Measurements from ENCODE around the gene SLC2A13.
A peak's percentile ranks its signal among the peaks of the same experiment; 100 is the strongest.
"Not testable (repeated sequence)": the region's sequence is repeated elsewhere in the genome, so short reads cannot be mapped to it uniquely, and the experiment has no call there.

The SLC2A13 gene

DNA sequence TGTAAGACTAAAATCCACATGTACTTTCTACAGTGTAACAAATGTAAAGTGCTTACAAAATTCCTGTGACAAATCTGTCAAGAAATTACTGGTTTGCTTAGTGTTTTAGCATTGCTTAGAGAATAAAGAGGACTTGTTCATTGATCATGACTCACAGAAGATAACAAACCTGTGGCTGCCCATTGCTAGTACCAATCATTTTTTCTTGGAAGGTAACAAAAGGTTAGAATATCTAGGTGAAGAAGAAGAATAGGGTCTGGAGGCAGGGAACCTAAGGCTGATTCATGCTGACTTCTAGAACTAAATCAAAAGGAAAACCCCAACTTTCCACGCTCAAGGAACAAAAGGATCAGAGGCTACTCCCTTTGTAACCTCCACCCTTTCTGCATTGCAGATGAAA, 253.5 kb downstream of the SLC2A13 start:
- TF ChIP-seq, protein P1, sequence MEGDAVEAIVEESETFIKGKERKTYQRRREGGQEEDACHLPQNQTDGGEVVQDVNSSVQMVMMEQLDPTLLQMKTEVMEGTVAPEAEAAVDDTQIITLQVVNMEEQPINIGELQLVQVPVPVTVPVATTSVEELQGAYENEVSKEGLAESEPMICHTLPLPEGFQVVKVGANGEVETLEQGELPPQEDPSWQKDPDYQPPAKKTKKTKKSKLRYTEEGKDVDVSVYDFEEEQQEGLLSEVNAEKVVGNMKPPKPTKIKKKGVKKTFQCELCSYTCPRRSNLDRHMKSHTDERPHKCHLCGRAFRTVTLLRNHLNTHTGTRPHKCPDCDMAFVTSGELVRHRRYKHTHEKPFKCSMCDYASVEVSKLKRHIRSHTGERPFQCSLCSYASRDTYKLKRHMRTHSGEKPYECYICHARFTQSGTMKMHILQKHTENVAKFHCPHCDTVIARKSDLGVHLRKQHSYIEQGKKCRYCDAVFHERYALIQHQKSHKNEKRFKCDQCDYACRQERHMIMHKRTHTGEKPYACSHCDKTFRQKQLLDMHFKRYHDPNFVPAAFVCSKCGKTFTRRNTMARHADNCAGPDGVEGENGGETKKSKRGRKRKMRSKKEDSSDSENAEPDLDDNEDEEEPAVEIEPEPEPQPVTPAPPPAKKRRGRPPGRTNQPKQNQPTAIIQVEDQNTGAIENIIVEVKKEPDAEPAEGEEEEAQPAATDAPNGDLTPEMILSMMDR (IDR thresholded peaks at IDR 0.05; ENCODE audit: insufficient read depth, low read depth, low read length, missing control alignments) = no peak
- H3K4me3 ChIP-seq (ENCODE audit: low read length) = no peak overlapping the region
- DNase-seq (ENCODE audit: low read depth) = peak; percentile 8

DNA sequence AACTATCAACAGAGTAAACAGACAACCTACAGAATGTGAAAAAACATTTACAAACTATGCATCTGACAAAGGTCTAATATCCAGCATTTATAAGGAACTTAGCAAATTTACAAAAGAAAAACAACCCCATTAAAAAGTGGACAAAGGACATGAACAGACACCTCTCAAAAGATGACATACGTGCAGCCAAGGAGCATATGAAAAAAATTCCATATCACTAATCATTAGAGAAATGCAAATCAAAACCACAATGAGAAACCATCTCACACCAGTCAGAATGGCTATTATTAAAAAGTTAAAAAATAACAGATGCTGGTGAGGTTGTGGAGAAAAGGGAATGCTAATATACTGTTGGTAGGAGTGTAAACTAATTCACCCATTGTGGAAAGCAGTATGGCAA, 257.7 kb downstream of the SLC2A13 start:
- DNase-seq (ENCODE audit: low read depth); H3K4me3 ChIP-seq (ENCODE audit: low read length): not testable (repeated sequence)

DNA sequence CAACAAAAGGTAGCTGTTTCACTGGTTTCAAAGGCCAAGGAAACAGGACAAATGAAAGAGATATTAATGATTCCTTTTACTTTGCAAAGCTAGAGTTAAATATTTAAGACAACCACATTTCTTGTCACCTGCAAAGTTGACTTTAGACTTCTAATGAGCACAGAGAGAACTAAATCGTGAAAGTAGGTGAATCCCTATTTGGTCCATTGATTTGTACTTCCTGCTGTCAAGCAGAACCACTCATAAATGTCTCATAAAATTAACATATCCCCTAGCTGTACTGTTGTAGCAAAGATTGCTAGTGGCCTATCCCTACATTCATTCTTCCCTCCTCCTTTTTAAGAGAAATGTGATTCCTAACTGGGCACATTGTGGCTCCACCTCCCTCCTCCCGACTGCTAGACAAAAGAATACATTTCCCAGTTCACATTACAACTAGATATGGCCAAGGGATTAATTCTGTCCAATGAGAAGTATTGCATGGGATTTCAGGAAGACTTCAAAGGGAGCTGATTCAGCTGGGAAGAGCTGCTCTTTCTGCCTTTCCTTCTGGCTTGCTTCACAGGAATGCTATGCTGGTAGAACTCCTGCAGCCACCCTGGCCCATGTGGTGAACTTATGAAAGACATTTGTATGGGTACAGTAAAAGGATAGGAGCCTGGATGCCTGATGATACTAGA, 258.8 kb downstream of the SLC2A13 start:
- TF ChIP-seq, protein P1 (IDR thresholded peaks at IDR 0.05; ENCODE audit: insufficient read depth, low read depth, low read length, missing control alignments) = no peak
- no peak overlapping the region for H3K4me3 ChIP-seq (ENCODE audit: low read length)
- peak; percentile 9 for DNase-seq (ENCODE audit: low read depth)

DNA sequence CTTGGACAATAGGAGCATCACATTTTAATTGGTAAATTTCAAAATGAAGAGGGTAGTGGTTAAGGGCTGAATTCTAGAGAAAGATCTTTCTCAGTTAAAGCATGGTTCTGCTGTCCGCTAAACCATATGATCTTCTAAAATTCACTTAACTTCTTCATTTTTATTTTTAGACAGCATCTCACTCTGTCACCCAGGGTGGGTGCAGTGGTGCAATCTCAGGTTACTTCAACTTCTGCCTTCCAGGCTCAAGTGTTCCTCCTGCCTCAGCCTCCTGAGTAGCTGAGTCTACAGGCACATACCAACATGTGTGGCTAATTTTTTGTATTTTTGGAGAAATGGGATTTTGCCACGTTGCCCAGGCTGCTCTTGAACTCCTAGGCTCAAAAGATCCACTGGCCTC, 259.6 kb downstream of the SLC2A13 start:
- DNase-seq (ENCODE audit: low read depth) = no peak

DNA sequence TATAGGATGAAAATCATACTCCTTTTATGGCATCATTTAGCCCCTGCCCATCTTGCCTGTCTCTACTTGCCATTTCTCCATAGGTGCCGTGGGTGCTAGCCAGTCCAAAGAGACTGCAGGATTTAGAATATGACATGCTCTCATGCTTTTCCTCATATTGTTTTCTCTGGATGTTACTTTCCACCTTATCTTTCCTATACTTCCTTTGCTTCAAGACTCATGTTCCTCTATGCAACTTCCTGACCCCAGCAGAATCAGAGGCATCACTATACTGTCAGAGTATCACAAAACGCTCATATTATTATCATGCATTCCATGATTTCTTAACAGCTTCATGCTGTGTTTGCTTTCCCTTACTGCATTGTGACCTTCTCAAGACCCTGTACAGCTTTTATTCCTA, 265.5 kb downstream of the SLC2A13 start:
- TF ChIP-seq, protein P1 (IDR thresholded peaks at IDR 0.05; ENCODE audit: insufficient read depth, low read depth, low read length, missing control alignments) = no peak
- no peak for DNase-seq (ENCODE audit: low read depth)
- H3K4me3 ChIP-seq (ENCODE audit: low read length) = no peak overlapping the region

More for the DNA sequence above, 259.6 kb downstream of the SLC2A13 start:
- TF ChIP-seq, protein P1 (IDR thresholded peaks at IDR 0.05; ENCODE audit: insufficient read depth, low read depth, low read length, missing control alignments) = no peak
- no peak overlapping the region for H3K4me3 ChIP-seq (ENCODE audit: low read length)

DNA sequence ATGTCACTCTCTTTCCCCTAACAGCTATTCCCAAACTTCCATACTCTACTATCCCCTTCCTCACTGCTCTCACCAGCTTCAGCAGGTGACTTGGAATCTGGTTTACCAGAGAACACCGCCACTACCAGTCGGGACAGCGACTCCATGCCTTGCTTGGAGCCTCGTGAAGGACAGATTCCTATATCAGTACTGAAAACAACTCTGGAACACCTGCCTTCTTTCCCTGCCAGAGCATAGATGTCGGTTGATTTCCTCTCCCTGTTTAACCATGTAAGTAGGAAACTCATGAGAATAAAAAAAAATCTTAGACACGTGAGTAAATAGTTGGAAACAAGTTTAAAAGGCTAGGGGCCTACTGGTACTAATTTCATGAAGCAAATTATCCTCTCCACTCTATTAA, 266.8 kb downstream of the SLC2A13 start:
- TF ChIP-seq, protein P1 (IDR thresholded peaks at IDR 0.05; ENCODE audit: insufficient read depth, low read depth, low read length, missing control alignments) = no peak
- no peak for DNase-seq (ENCODE audit: low read depth)
- H3K4me3 ChIP-seq (ENCODE audit: low read length) = no peak overlapping the region

DNA sequence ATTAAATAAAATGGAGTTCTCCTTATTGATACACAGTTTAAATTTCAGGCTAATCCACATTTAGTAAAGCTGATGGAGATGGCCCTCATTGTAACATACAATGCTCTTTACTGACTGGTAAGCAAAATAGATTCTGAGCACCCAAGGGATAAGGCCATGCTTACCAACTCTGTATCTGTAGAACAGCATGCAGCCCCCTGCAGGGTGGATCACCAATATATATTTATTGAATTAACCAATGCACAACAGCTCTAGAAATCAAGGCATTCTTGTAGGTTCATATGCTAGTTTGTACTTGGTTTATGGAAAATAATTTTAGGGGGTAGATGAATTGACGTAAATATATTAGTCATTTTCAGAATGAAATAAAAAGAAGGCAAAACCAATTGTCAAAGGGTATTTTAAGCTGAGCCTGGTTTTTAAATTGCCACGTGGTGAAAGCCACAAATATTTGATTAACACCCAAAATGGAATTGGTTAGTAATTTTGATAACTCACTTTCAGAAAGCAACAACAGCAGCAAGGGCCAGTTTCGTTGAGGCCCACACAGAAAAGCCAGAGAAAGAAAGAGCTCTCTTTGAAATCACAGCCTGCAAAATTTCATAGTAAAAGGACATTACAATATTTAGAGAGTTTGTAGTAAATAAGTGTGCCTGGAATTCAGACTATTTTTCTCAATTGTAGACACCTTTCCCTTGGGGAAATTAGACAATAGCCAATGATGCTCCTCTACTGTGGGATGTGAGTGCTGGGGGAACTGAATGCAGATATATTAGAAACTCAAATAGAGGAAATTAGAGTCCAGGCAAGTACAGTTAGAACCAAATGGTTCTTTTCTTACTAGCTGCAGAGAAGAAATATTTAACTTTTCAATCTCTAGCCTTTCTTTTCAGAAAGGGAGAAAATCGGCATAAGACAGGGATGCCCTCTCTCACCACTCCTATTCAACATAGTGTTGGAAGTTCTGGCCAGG, 270.1 kb downstream of the SLC2A13 start:
- TF ChIP-seq, protein P1 (IDR thresholded peaks at IDR 0.05; ENCODE audit: insufficient read depth, low read depth, low read length, missing control alignments) = no peak
- no peak overlapping the region for H3K4me3 ChIP-seq (ENCODE audit: low read length)
- DNase-seq (ENCODE audit: low read depth) = no peak
